ENCODE data around the gene WDFY4. TPM values are rescaled to one million over a fixed set of nuclear protein-coding genes. Genes with fewer than 3 reads are reported as not detected.

Gene WDFY4
- total RNA-seq, 1 experiment from 2014 or later, result not detected

DNA sequence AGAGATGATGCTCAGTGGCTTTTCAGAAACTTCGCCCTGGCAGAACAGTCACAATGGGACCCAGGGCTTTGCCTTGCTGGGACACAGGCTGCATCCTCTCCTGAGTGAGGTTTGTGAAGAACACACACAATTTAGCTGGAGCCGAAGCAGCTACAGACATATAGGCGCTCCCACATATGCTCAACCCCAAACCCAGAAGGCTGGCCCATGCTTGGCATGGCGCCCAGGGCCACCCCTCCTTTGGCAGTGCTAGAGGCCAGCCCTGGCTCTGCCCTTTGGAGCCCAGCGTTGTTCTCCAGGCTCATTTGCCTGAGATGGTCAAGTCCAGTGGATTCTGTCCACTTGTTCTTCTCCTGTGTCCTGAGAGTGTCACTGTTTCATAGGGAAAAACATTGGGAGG lies 94.4 kb downstream of the WDFY4 start:
- Histone ChIP-seq H3K4me1 (replicated peaks; ENCODE audit: insufficient read depth) (no peaks in the 10 kb centered on the region), H3K9me3 (ENCODE audit: insufficient read depth, low read depth) (no peaks in the 10 kb centered on the region), H3K79me2 (ENCODE audit: low read depth) (no peaks in the 10 kb centered on the region), H3K4me2 (no peak overlapping the region), H3K9me2 (ENCODE audit: insufficient read depth) (no peaks in the 10 kb centered on the region), H3K36me3 (ENCODE audit: low read depth) (no peaks in the 10 kb centered on the region), H3F3A (ENCODE audit: insufficient read depth, low read depth) (no peaks in the 10 kb centered on the region), H4K20me1 (ENCODE audit: insufficient read depth) (no peaks in the 10 kb centered on the region), H3K4me3 (no peak overlapping the region), H2AFZ (no peak overlapping the region), H3K27ac (no peak overlapping the region), H3K27me3 (ENCODE audit: insufficient read depth, low read depth) (peaks cover 47% of the 10 kb centered on the region)
- no peak for TF ChIP-seq EZH2 (IDR thresholded peaks at IDR 0.05; ENCODE audit: low read depth)
- no peak for DNase-seq
- ChIA-PET CTCF (no interaction called here), POLR2A (ENCODE audit: unreplicated experiment) (no interaction called here)
- intact Hi-C loops (cut with micrococcal nuclease; ENCODE audit: unreplicated experiment), result no loop called here
- no TSS peak for BruUV-seq (replicated peaks)

DNA sequence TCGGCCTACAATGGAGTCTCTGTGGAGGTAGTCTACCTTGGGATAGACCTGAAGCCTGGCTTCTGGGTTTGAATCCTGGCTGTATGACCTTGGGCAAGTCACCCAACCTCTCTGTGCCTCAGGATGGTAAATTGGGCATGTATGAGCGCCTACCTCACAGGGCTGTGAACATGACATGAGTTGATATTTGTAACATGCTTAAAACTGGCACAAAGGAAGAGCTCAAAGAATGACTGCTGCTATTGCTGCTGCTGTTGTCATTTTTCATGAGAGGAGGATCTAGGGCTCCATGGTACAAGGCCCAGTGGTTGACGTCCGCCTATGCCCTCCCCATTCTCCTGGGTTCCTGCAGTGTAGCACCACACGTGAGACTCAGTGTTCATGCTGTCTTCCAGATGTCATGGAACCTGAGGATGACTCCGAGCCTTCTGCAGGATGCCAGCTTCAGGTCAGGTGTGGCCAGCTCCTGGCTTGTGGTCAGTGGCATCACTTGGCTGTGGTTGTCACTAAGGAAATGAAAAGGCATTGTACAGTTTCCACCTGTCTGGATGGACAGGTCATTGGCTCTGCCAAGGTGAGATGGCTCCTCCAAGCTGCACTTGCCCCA lies 95.0 kb downstream of the WDFY4 start:
- Histone ChIP-seq H4K20me1 (ENCODE audit: insufficient read depth) (no peaks in the 10 kb centered on the region), H3K27ac (no peak overlapping the region), H3K27me3 (ENCODE audit: insufficient read depth, low read depth) (peaks cover 42% of the 10 kb centered on the region), H3K4me3 (no peak overlapping the region), H3K9me2 (ENCODE audit: insufficient read depth) (no peaks in the 10 kb centered on the region), H3F3A (ENCODE audit: insufficient read depth, low read depth) (no peaks in the 10 kb centered on the region), H3K4me2 (no peak overlapping the region), H3K4me1 (replicated peaks; ENCODE audit: insufficient read depth) (no peaks in the 10 kb centered on the region), H3K79me2 (ENCODE audit: low read depth) (no peaks in the 10 kb centered on the region), H3K9me3 (ENCODE audit: insufficient read depth, low read depth) (no peaks in the 10 kb centered on the region), H3K36me3 (ENCODE audit: low read depth) (no peaks in the 10 kb centered on the region), H2AFZ (no peak overlapping the region)
- POLR2A ChIA-PET (ENCODE audit: unreplicated experiment), result no interaction called here
- CTCF ChIA-PET, result no interaction called here
- BruUV-seq (replicated peaks), result no TSS peak
- TF ChIP-seq, protein P1, sequence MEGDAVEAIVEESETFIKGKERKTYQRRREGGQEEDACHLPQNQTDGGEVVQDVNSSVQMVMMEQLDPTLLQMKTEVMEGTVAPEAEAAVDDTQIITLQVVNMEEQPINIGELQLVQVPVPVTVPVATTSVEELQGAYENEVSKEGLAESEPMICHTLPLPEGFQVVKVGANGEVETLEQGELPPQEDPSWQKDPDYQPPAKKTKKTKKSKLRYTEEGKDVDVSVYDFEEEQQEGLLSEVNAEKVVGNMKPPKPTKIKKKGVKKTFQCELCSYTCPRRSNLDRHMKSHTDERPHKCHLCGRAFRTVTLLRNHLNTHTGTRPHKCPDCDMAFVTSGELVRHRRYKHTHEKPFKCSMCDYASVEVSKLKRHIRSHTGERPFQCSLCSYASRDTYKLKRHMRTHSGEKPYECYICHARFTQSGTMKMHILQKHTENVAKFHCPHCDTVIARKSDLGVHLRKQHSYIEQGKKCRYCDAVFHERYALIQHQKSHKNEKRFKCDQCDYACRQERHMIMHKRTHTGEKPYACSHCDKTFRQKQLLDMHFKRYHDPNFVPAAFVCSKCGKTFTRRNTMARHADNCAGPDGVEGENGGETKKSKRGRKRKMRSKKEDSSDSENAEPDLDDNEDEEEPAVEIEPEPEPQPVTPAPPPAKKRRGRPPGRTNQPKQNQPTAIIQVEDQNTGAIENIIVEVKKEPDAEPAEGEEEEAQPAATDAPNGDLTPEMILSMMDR (conservative IDR thresholded peaks at IDR 0.05), result no peak
- TF ChIP-seq EZH2 (IDR thresholded peaks at IDR 0.05; ENCODE audit: low read depth), result no peak
- intact Hi-C loops (cut with micrococcal nuclease; ENCODE audit: unreplicated experiment), result no loop called here
- DNase-seq, result no peak

DNA sequence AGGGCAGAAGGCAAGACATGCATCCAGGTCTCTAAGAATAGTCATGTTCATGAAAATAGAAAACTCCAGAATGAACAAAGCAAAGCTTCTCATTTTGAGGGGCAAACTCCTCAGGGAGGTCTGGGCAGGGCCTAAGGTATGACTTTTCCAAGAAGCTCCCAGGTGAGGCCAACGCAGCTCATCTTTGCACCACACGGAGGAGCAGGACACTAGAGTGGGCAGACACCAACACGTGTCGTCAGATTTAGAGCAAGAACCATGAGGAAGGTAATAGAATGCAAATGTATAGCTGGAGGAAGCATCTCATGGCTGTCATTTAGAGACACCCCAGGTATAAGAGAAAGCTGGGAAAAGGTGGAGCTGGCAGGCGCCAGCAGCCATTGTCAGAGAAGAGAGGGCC lies 95.7 kb downstream of the WDFY4 start:
- POLR2A ChIA-PET (ENCODE audit: unreplicated experiment), result no interaction called here
- no TSS peak for BruUV-seq (replicated peaks)
- no peak for TF ChIP-seq EZH2 (IDR thresholded peaks at IDR 0.05; ENCODE audit: low read depth)
- TF ChIP-seq, protein P1 (conservative IDR thresholded peaks at IDR 0.05), result no peak
- Histone ChIP-seq H3K4me2 (no peak overlapping the region), H3K4me3 (no peak overlapping the region), H3K9me3 (ENCODE audit: insufficient read depth, low read depth) (no peaks in the 10 kb centered on the region), H3K79me2 (ENCODE audit: low read depth) (no peaks in the 10 kb centered on the region), H3K4me1 (replicated peaks; ENCODE audit: insufficient read depth) (no peaks in the 10 kb centered on the region), H3K36me3 (ENCODE audit: low read depth) (no peaks in the 10 kb centered on the region), H3F3A (ENCODE audit: insufficient read depth, low read depth) (no peaks in the 10 kb centered on the region), H3K27ac (no peak overlapping the region), H2AFZ (no peak overlapping the region), H4K20me1 (ENCODE audit: insufficient read depth) (no peaks in the 10 kb centered on the region), H3K9me2 (ENCODE audit: insufficient read depth) (no peaks in the 10 kb centered on the region), H3K27me3 (ENCODE audit: insufficient read depth, low read depth) (peaks cover 37% of the 10 kb centered on the region)
- no peak for DNase-seq
- intact Hi-C loops (cut with micrococcal nuclease; ENCODE audit: unreplicated experiment), result no loop called here
- CTCF ChIA-PET, result no interaction called here

DNA sequence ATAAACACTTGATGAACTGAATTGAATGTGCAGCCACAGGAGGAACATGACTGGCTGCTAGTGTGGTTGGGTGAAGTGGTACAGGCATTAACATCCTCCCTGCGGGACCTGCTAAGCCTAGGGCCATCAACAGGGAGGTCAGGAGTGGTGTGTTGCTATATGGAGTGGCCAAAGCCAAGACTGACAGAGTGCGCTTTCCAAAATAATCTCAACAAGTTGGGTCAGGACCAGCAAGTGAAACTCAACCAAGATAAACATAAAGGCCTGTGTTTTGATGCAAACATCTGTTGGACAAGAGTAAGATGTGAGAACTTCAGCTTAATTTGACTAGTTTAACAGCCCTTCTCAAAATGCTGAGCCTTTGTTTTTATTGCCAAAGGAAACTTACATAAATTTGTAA lies 97.7 kb downstream of the WDFY4 start:
- POLR2A ChIA-PET (ENCODE audit: unreplicated experiment), result no interaction called here
- no peaks in the 10 kb centered on the region for H4K20me1 ChIP-seq (ENCODE audit: insufficient read depth)
- H3K9me3 ChIP-seq (ENCODE audit: insufficient read depth, low read depth), result no peaks in the 10 kb centered on the region
- no peaks in the 10 kb centered on the region for H3F3A ChIP-seq (ENCODE audit: insufficient read depth, low read depth)
- no peaks in the 10 kb centered on the region for H3K79me2 ChIP-seq (ENCODE audit: low read depth)
- H3K4me2 ChIP-seq, result no peak overlapping the region
- DNase-seq, result no peak
- no peaks in the 10 kb centered on the region for H3K9me2 ChIP-seq (ENCODE audit: insufficient read depth)
- intact Hi-C loops (cut with micrococcal nuclease; ENCODE audit: unreplicated experiment), result no loop called here
- BruUV-seq (replicated peaks), result no TSS peak
- H3K4me1 ChIP-seq (replicated peaks; ENCODE audit: insufficient read depth), result no peaks in the 10 kb centered on the region
- H3K4me3 ChIP-seq, result no peak overlapping the region
- no peak overlapping the region for H2AFZ ChIP-seq
- no peaks in the 10 kb centered on the region for H3K36me3 ChIP-seq (ENCODE audit: low read depth)
- CTCF ChIA-PET, result no interaction called here
- TF ChIP-seq, protein P1 (conservative IDR thresholded peaks at IDR 0.05), result no peak
- no peak for TF ChIP-seq EZH2 (IDR thresholded peaks at IDR 0.05; ENCODE audit: low read depth)
- peaks cover 26% of the 10 kb centered on the region for H3K27me3 ChIP-seq (ENCODE audit: insufficient read depth, low read depth)
- H3K27ac ChIP-seq, result no peak overlapping the region

Data from PC-9 (cell line).